ENCODE data around the gene PCDHA13. TPM values are rescaled to one million over a fixed set of nuclear protein-coding genes. Genes with fewer than 3 reads are reported as not detected.
A peak's percentile ranks its signal among the peaks of the same experiment; 100 is the strongest.
"Not testable (repeated sequence)": the region's sequence is repeated elsewhere in the genome, so short reads cannot be mapped to it uniquely, and the experiment has no call there.

The PCDHA13 gene, protein sequence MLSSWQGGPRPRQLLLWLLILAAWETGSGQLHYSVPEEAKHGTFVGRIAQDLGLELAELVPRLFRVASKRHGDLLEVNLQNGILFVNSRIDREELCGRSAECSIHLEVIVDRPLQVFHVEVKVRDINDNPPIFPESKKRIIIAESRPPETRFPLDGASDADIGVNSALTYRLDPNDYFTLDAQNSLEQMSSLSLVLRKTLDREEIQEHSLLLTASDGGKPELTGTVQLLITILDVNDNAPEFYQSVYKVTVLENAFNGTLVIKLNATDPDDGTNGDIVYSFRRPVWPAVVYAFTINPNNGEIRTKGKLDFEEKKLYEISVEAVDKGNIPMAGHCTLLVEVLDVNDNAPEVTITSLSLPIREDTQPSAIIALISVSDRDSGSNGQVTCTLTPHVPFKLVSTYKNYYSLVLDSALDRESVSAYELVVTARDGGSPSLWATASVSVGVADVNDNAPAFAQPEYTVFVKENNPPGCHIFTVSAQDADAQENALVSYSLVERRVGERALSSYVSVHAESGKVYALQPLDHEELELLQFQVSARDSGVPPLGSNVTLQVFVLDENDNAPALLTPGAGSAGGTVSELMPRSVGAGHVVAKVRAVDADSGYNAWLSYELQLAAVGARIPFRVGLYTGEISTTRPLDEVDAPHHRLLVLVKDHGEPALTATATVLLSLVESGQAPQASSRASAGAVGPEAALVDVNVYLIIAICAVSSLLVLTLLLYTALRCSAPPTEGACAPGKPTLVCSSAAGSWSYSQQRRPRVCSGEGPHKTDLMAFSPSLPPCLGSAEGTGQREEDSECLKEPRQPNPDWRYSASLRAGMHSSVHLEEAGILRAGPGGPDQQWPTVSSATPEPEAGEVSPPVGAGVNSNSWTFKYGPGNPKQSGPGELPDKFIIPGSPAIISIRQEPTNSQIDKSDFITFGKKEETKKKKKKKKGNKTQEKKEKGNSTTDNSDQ
- total RNA-seq (not detected), polyA plus RNA-seq (not detected), total RNA-seq (0 to 0.08 (median 0) reads per million in 6 experiments)

DNA sequence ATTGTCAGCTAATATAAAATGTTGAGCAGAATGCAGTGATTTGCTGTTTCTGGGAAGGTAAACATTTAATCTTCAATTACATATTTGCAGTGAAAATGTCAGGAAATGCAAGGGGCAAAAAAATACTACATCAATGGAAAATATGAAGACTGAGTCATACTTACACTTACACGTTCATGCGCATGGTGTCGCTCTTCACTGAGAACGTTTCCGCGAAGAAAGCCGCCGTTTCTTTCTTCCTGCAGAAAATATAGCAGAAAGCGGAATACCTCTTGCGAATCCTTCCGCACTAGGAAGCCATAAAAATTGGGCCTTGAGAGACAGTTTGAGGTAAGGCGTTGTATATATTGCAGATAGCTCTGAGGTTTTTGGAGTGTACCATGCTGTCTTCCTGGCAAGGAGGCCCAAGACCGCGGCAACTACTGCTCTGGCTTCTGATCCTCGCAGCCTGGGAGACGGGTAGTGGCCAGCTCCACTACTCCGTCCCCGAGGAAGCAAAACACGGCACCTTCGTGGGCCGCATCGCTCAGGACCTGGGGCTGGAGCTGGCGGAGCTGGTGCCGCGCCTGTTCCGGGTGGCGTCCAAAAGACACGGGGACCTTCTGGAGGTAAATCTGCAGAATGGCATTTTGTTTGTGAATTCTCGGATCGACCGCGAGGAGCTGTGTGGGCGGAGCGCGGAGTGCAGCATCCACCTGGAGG lies at the start of gene PCDHA13:
Gene PCDHA13 (plus strand): TSS at position 236 of the 702 bp plus-strand sequence. CDS start 145 bp downstream, at position 381.
- Mint-ChIP-seq H3K9me3 (peaks cover 20 to 65% (median 37%) of the 10 kb centered on the region in 9 donors), H3K36me3 (peaks cover 5 to 50% (median 5%) of the 10 kb centered on the region in 3 donors), H3K4me3 (no peak within 1 kb of the TSS), H3K27ac (peak within 1 kb of the TSS in 1 of 10 donors; percentile 7), H3K27me3 (peaks cover 30 to 49% (median 40%) of the 10 kb centered on the region in 5 donors), H3K4me1 (no peaks in the 10 kb centered on the region)
- ATAC-seq (no peak), DNase-seq (no peak)
- POLR2A ChIA-PET: no interaction called here

DNA sequence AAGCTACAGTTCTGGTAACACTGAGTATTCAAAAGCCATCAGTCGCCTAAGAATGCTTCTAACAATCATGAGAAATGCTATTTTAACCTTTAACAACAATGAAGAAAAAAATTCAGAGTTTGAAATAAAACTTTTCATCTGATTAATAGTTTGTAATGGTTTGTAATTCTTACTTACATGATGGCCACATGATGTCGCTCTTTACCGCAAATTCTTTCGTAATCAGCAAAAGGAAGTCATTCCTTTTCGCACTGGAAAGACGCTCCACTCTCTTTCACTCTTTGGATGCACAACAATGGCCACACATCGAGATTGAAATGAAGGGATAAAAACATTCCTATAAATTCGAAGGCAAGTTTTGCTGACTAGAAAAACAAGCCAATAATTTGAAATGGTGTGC lies 47.9 kb upstream of the PCDHA13 start, which contains the start of gene PCDHA7:
Gene PCDHA7 (plus strand): TSS at position 277 of the 400 bp plus-strand sequence. CDS start 115 bp downstream, at position 392.
- DNase-seq: no peak
- no peak for ATAC-seq
- H3K27me3 Mint-ChIP-seq: peaks cover 23 to 61% (median 35%) of the 10 kb centered on the region in 5 donors
- no peak within 1 kb of the TSS for H3K27ac Mint-ChIP-seq
- no peaks in the 10 kb centered on the region for H3K4me1 Mint-ChIP-seq
- POLR2A ChIA-PET: no interaction called here
- peaks cover 16 to 27% (median 17%) of the 10 kb centered on the region in 3 donors for H3K36me3 Mint-ChIP-seq
- H3K9me3 Mint-ChIP-seq: peaks cover 0 to 59% (median 25%) of the 10 kb centered on the region in 9 donors
- H3K4me3 Mint-ChIP-seq: no peak within 1 kb of the TSS

DNA sequence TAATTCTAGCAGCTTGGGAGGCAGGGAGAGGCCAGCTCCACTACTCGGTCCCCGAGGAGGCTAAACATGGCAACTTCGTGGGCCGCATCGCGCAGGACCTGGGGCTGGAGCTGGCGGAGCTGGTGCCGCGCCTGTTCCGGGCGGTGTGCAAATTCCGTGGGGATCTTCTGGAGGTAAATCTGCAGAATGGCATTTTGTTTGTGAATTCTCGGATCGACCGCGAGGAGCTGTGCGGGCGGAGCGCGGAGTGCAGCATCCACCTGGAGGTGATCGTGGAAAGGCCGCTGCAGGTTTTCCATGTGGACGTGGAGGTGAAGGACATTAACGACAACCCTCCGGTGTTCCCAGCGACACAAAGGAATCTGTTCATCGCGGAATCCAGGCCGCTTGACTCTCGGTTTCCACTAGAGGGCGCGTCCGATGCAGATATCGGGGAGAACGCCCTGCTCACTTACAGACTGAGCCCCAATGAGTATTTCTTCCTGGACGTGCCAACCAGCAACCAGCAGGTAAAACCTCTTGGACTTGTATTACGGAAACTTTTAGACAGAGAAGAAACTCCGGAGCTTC lies 47.4 kb upstream of the PCDHA13 start:
- POLR2A ChIA-PET, ATAC-seq, H3K27ac Mint-ChIP-seq, H3K4me3 Mint-ChIP-seq, DNase-seq, H3K4me1 Mint-ChIP-seq: not testable (repeated sequence)
- peaks cover 16 to 27% (median 17%) of the 10 kb centered on the region in 3 donors for H3K36me3 Mint-ChIP-seq
- H3K9me3 Mint-ChIP-seq: peaks cover 0 to 60% (median 23%) of the 10 kb centered on the region in 9 donors
- H3K27me3 Mint-ChIP-seq: peaks cover 25 to 65% (median 38%) of the 10 kb centered on the region in 5 donors

DNA sequence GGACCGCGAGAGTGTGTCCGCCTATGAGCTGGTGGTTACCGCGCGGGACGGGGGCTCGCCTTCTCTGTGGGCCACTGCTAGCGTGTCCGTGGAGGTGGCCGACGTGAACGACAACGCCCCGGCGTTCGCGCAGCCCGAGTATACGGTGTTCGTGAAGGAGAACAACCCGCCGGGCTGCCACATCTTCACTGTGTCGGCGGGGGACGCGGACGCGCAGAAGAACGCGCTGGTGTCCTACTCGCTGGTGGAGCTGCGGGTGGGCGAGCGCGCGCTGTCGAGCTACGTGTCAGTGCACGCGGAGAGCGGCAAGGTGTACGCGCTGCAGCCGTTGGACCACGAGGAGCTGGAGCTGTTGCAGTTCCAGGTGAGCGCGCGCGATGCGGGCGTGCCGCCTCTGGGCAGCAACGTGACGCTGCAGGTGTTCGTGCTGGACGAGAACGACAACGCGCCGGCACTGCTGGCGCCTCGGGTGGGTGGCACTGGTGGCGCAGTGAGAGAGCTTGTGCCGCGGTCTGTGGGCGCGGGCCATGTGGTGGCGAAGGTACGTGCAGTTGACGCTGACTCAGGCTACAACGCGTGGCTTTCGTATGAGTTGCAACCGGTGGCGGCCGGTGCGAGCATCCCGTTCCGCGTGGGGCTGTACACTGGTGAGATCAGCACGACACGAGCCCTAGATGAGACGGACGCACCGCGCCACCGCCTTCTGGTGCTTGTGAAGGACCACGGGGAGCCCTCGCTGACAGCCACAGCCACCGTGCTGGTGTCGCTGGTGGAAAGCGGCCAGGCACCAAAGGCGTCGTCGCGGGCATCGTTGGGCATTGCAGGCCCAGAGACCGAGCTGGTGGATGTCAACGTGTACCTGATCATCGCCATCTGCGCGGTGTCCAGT lies 46.1 kb upstream of the PCDHA13 start:
- Mint-ChIP-seq H3K27me3 (peaks cover 31 to 72% (median 44%) of the 10 kb centered on the region in 5 donors), H3K36me3 (peaks cover 17 to 31% (median 23%) of the 10 kb centered on the region in 3 donors), H3K4me3 (no peak overlapping the region), H3K27ac (no peak overlapping the region), H3K9me3 (peaks cover 0 to 67% (median 31%) of the 10 kb centered on the region in 9 donors), H3K4me1 (no peaks in the 10 kb centered on the region)
- POLR2A ChIA-PET: no interaction called here
- DNase-seq: no peak
- no peak for ATAC-seq

DNA sequence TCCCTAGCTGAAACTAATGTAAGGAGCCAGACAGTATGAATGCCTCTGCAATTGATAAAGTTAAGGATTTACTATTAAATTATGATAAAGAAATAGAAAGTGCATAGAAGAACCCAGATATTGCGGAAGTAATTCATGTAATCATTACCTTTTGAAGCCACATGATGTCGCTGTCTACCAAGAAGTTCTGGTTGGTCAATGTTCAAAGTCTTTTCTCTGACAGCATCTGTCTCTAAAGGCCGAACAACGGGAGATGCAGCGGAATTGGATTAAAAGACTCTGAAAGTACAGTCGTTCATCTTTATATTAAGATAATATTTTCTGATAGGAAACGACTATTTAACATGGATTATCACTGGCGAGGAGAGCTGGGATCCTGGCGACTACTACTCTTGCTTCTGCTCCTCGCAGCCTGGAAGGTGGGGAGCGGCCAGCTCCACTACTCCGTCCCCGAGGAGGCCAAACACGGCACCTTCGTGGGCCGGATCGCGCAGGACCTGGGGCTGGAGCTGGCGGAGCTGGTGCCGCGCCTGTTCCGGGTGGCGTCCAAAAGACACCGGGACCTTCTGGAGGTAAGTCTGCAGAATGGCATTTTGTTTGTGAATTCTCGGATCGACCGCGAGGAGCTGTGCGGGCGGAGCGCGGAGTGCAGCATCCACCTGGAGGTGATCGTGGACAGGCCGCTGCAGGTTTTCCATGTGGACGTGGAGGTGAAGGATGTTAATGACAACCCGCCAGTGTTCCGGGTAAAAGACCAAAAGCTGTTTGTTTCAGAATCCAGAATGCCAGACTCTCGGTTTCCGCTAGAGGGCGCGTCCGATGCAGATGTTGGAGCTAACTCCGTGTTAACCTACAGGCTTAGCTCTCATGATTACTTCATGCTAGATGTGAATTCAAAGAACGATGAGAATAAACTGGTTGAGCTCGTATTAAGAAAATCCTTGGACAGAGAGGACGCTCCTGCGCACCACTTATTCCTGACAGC lies 40.7 kb upstream of the PCDHA13 start, which contains the start of gene PCDHA8:
Gene PCDHA8 (plus strand): TSS at position 210 of the 985 bp plus-strand sequence. CDS start 135 bp downstream, at position 345.
- no peak for ATAC-seq
- POLR2A ChIA-PET: no interaction called here
- peaks cover 0 to 49% (median 18%) of the 10 kb centered on the region in 9 donors for H3K9me3 Mint-ChIP-seq
- peaks cover 13 to 38% (median 24%) of the 10 kb centered on the region in 5 donors for H3K27me3 Mint-ChIP-seq
- H3K36me3 Mint-ChIP-seq: peaks cover 10 to 22% (median 10%) of the 10 kb centered on the region in 3 donors
- H3K4me3 Mint-ChIP-seq: peak within 1 kb of the TSS in 1 of 10 donors; percentile 2
- no peaks in the 10 kb centered on the region for H3K4me1 Mint-ChIP-seq
- DNase-seq: no peak
- H3K27ac Mint-ChIP-seq: peak within 1 kb of the TSS in 1 of 10 donors; percentile 53

DNA sequence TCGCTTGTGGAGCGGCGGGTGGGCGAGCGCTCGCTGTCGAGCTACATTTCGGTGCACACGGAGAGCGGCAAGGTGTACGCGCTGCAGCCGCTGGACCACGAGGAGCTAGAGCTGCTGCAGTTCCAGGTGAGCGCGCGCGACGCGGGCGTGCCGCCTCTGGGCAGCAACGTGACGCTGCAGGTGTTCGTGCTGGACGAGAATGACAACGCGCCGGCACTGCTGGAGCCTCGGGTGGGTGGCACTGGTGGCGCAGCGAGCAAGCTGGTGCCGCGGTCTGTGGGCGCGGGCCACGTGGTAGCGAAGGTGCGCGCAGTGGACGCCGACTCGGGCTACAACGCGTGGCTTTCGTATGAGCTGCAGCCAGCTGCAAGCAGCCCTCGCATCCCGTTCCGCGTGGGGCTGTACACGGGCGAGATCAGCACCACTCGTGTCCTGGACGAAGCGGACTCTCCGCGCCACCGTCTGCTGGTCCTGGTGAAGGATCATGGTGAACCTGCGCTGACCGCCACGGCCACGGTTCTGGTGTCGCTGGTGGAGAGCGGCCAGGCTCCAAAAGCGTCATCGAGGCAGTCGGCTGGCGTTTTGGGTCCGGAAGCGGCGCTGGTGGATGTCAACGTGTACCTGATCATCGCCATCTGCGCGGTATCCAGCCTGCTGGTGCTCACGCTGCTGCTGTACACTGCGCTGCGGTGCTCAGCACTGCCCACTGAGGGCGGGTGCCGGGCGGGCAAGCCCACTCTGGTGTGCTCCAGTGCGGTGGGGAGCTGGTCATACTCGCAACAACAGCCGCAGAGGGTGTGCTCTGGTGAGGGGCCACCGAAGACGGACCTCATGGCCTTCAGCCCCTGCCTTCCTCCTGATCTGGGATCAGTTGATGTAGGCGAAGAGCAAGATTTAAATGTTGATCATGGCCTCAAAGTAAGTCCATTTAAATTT lies 38.9 kb upstream of the PCDHA13 start:
- Mint-ChIP-seq H3K27ac (no peak overlapping the region), H3K4me3 (no peak overlapping the region), H3K4me1 (no peaks in the 10 kb centered on the region), H3K9me3 (peaks cover 0 to 48% (median 27%) of the 10 kb centered on the region in 9 donors), H3K36me3 (peaks cover 7 to 28% (median 19%) of the 10 kb centered on the region in 3 donors), H3K27me3 (peaks cover 23 to 42% (median 27%) of the 10 kb centered on the region in 5 donors)
- ATAC-seq (no peak), DNase-seq (no peak)
- POLR2A ChIA-PET: no interaction called here

DNA sequence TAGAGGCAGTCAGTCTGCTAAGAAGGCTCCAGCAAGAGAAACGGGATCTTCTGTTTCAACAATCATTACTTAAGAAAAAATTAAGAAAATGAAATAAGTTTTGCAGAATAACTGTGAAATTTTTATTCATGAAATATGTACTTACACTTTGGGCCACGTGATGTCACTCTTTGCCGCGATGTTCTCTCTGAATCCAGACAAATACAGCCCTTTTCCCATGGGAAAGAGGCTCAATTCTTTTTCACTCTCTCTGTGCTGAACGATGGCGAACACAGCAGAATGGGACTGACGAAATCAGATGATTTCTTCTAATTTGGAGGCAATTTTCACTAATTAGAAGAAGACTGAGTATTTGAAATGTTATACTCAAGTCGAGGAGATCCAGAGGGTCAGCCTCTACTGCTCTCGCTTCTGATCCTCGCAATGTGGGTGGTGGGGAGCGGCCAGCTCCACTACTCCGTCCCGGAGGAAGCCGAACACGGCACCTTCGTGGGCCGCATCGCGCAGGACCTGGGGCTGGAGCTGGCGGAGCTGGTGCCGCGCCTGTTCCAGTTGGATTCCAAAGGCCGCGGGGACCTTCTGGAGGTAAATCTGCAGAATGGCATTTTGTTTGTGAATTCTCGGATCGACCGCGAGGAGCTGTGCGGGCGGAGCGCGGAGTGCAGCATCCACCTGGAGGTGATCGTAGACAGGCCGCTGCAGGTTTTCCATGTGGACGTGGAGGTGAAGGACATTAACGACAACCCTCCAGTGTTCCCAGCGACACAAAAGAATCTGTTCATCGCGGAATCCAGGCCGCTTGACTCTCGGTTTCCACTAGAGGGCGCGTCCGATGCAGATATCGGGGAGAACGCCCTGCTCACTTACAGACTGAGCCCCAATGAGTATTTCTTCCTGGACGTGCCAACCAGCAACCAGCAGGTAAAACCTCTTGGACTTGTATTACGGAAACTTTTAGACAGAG lies 33.5 kb upstream of the PCDHA13 start, which contains the start of gene PCDHA9:
Gene PCDHA9 (plus strand): TSS at position 244 of the 964 bp plus-strand sequence. CDS start 114 bp downstream, at position 358.
- POLR2A ChIA-PET, ATAC-seq, H3K27ac Mint-ChIP-seq, H3K4me3 Mint-ChIP-seq, H3K4me1 Mint-ChIP-seq, DNase-seq: not testable (repeated sequence)
- Mint-ChIP-seq H3K36me3 (peaks cover 3 to 19% (median 9%) of the 10 kb centered on the region in 3 donors), H3K9me3 (peaks cover 0 to 45% (median 14%) of the 10 kb centered on the region in 9 donors), H3K27me3 (peaks cover 7 to 37% (median 26%) of the 10 kb centered on the region in 5 donors)

DNA sequence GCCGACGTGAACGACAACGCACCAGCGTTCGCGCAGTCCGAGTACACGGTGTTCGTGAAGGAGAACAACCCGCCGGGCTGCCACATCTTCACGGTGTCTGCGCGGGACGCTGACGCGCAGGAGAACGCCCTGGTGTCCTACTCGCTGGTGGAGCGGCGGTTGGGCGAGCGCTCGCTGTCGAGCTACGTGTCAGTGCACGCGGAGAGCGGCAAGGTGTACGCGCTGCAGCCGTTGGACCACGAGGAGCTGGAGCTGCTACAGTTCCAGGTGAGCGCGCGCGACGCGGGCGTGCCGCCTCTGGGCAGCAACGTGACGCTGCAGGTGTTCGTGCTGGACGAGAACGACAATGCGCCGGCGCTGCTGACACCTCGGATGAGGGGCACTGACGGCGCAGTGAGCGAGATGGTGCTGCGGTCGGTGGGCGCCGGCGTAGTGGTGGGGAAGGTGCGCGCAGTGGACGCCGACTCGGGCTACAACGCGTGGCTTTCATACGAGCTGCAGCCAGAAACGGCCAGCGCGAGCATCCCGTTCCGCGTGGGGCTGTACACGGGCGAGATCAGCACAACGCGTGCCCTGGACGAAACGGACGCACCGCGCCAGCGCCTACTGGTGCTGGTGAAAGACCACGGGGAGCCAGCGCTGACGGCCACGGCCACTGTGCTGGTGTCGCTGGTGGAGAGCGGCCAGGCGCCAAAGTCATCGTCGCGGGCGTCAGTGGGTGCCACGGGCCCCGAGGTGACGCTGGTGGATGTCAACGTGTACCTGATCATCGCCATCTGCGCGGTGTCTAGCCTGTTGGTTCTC lies 31.9 kb upstream of the PCDHA13 start:
- peaks cover 0 to 44% (median 13%) of the 10 kb centered on the region in 9 donors for H3K9me3 Mint-ChIP-seq
- POLR2A ChIA-PET, DNase-seq, ATAC-seq, H3K4me1 Mint-ChIP-seq, H3K4me3 Mint-ChIP-seq: not testable (repeated sequence)
- H3K27ac Mint-ChIP-seq: peak overlapping the region in 1 of 10 donors; percentile 34
- peaks cover 5 to 21% (median 6%) of the 10 kb centered on the region in 3 donors for H3K36me3 Mint-ChIP-seq
- peaks cover 7 to 39% (median 28%) of the 10 kb centered on the region in 5 donors for H3K27me3 Mint-ChIP-seq

All from naive thymus-derived CD8-positive, alpha-beta T cell (primary cell).